AG04449 (cell line): ENCODE results near the gene CNTNAP2.
"Not testable (repeated sequence)": the region's sequence is repeated elsewhere in the genome, so short reads cannot be mapped to it uniquely, and the experiment has no call there.

Experiments used
- CTCF ChIA-PET: fragments of 350-600 bp; formaldehyde crosslinking; extraction: SDS; loops from one replicate; lab custom pipeline; 2021; ENCODE audit warnings: antibody characterized with exemption; lab: Yijun Ruan, JAX
- POLR2A ChIA-PET: fragments of 400-600, 350-600 bp; formaldehyde crosslinking; extraction: SDS; loops from one replicate; lab custom pipeline; 2020; ENCODE audit warnings: antibody characterized with exemption, inconsistent platforms; lab: Yijun Ruan, JAX
- DNase-seq: peaks from one replicate; pipeline ENCODE4 v3.0.0-alpha.2; 2010; ENCODE audit warnings: low read depth, low spot score
- H3K4me3 ChIP-seq: 2 replicates; pipeline ENCODE4 v1.5.1; 2011; ENCODE audit warnings: low read depth, mild to moderate bottlenecking, control low read depth, low read length
- CTCF ChIP-seq: IDR thresholded peaks from one replicate; pipeline ENCODE4 v1.5.1; 2011; ENCODE audit warnings: mild to moderate bottlenecking, moderate library complexity, low read length, control low read depth, inconsistent platforms; ENCODE audit not compliant: insufficient read depth; ENCODE audit errors: missing control alignments

CNTNAP2 gene

GRCh38 chr7:146894927-146895326 is 778.3 kb downstream of the CNTNAP2 start:
- no peak for DNase-seq
- H3K4me3 ChIP-seq: no peak overlapping the region
- ChIA-PET POLR2A (no interaction called here), CTCF (no interaction called here)
- no peak for TF ChIP-seq CTCF

GRCh38 chr7:146902266-146902665 is 785.7 kb downstream of the CNTNAP2 start:
- DNase-seq: no peak
- ChIA-PET POLR2A (no interaction called here), CTCF (no interaction called here)
- no peak overlapping the region for H3K4me3 ChIP-seq
- no peak for TF ChIP-seq CTCF

GRCh38 chr7:146902728-146903127 is 786.1 kb downstream of the CNTNAP2 start:
- CTCF ChIA-PET: no interaction called here
- no peak overlapping the region for H3K4me3 ChIP-seq
- POLR2A ChIA-PET: no interaction called here
- no peak for DNase-seq
- TF ChIP-seq CTCF: no peak

- CTCF ChIA-PET, H3K4me3 ChIP-seq, DNase-seq: not testable (repeated sequence)
Observed at GRCh38 chr7:146905746-146906145, 789.1 kb downstream of the CNTNAP2 start.

GRCh38 chr7:146922782-146923181 is 806.2 kb downstream of the CNTNAP2 start:
- POLR2A ChIA-PET: no interaction called here
- H3K4me3 ChIP-seq: no peak overlapping the region
- TF ChIP-seq CTCF: no peak
- DNase-seq: no peak
- CTCF ChIA-PET: no interaction called here

More at GRCh38 chr7:146905746-146906145, 789.1 kb downstream of the CNTNAP2 start:
- POLR2A ChIA-PET: not testable (repeated sequence)

- ChIA-PET POLR2A (no interaction called here), CTCF (interaction anchor here (0.6 kb wide), 1 partner anchor 40 kb away, joined by 3 read pairs; no protein-coding TSS in a partner anchor)
- H3K4me3 ChIP-seq: no peak overlapping the region
- no peak for DNase-seq
- no peak for TF ChIP-seq CTCF
Observed at GRCh38 chr7:146926841-146927240, 810.2 kb downstream of the CNTNAP2 start.

DNA sequence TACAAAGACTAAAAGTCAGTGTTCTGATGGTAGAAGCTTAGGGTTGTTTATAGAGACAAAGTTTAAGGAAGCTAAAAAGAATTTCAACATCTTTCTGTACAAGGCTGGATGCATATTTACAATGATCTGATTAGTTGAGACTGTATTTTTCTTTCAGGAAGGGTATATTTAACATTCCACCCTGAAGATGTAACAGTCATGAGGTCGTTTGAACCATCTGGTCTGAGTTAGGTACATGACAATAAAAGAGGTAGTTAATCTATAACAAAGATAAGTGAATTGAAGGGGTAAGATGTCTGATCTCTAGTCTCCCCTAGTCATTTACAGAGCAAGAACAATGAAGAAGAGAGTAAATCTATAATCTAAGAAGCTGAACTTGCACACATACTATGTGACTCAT is 821.2 kb downstream of the CNTNAP2 start:
- no peak for DNase-seq
- H3K4me3 ChIP-seq: no peak overlapping the region
- no peak for TF ChIP-seq CTCF
- POLR2A ChIA-PET: no interaction called here
- CTCF ChIA-PET: no interaction called here
